HepG2 (cell line): ENCODE results near the gene RGS6.

Experiments used
- BHLHE40 ChIP-seq: IDR thresholded peaks from 2 replicates; pipeline ENCODE4 v1.6.1; 2011; ENCODE audit warnings: low read length, improper control_type of control experiment
- CBFB ChIP-seq: sonication (generic); formaldehyde crosslinking; IDR thresholded peaks from 2 replicates; pipeline ENCODE4 v1.4.0; 2020; ENCODE audit warnings: missing genetic modification reagents
- CEBPZ ChIP-seq: IDR thresholded peaks from 2 replicates; pipeline ENCODE4 v1.6.1; 2012; ENCODE audit warnings: low read length, improper control_type of control experiment
- CTCF ChIP-seq: sonication (generic); formaldehyde crosslinking; IDR thresholded peaks from 2 replicates; pipeline ENCODE4 v1.5.0; 2020; ENCODE audit warnings: mild to moderate bottlenecking, missing genetic modification reagents, moderate library complexity
- ETS1 ChIP-seq: sonication (generic); formaldehyde crosslinking; IDR thresholded peaks from 2 replicates; pipeline ENCODE4 v1.4.0; 2020; ENCODE audit warnings: missing genetic modification reagents
- EZH2 ChIP-seq: conservative IDR thresholded peaks from 2 replicates; pipeline ENCODE4 v1.6.1; 2012; ENCODE audit warnings: mild to moderate bottlenecking, low read depth, low read length, moderate library complexity
- FOXJ3 ChIP-seq: sonication (generic); formaldehyde crosslinking; IDR thresholded peaks from 2 replicates; pipeline ENCODE4 v1.4.0; 2020; ENCODE audit warnings: missing genetic modification reagents, mild to moderate bottlenecking, borderline replicate concordance
- HDAC2 ChIP-seq: sonication (generic); formaldehyde crosslinking; IDR thresholded peaks from 2 replicates; pipeline ENCODE4 v1.4.0; 2020; ENCODE audit warnings: missing genetic modification reagents
- POLR2AphosphoS5 ChIP-seq: IDR thresholded peaks from 2 replicates; pipeline ENCODE4 v1.6.1; 2012; ENCODE audit warnings: low read depth, low read length
- SP1 ChIP-seq, 2 experiments: fragments of 450-650 bp in 1 of 2; sonication (generic) in 1 of 2; formaldehyde crosslinking in 1 of 2; IDR thresholded peaks; 2 replicates each; pipeline versions ENCODE4 v1.4.0 to v1.6.1; 2016 to 2020; ENCODE audit warnings: missing genetic modification reagents in 1 of 2
- ZNF232 ChIP-seq: sonication (generic); formaldehyde crosslinking; IDR thresholded peaks from 2 replicates; pipeline ENCODE4 v1.4.0; 2020; ENCODE audit warnings: missing genetic modification reagents, borderline replicate concordance
- ZNF850 ChIP-seq: sonication (generic); formaldehyde crosslinking; conservative IDR thresholded peaks from 2 replicates; pipeline ENCODE4 v1.9.0; 2021; ENCODE audit warnings: mild to moderate bottlenecking, missing genetic modification reagents

- TF ChIP-seq ZNF232 (no peak), FOXJ3 (no peak), POLR2AphosphoS5 (no peak), CEBPZ (no peak), EZH2 (no peak), ETS1 (CRISPR knock-in tag) (no peak), CTCF (CRISPR knock-in tag) (no peak), SP1 (IDR thresholded peaks at IDR 0.05) (no peak), SP1 (CRISPR knock-in tag; IDR thresholded peaks at IDR 0.05) (no peak), HDAC2 (CRISPR knock-in tag) (no peak), BHLHE40 (no peak), ZNF850 (CRISPR knock-in tag) (no peak), CBFB (CRISPR knock-in tag) (no peak)
Observed at GRCh38 chr14:72027061-72027460, 94.8 kb downstream of the RGS6 start.
